K562 (cell line): ENCODE data around the gene ZNF692. TPM values are rescaled to one million over a fixed set of nuclear protein-coding genes. Genes with fewer than 3 reads are reported as not detected.

Source experiments
- CBX1 ChIP-seq: sonication (generic); IDR thresholded peaks from 2 replicates; pipeline ENCODE4 v1.6.1; 2016; ENCODE audit warnings: antibody characterized with exemption, low read depth, mild to moderate bottlenecking
- EP400 ChIP-seq: fragments of 450-650 bp; IDR thresholded peaks from 2 replicates; pipeline ENCODE4 v1.6.1; 2017; ENCODE audit warnings: antibody characterized with exemption, mild to moderate bottlenecking, moderate library complexity
- ETV1 ChIP-seq: fragments of 450-650 bp; conservative IDR thresholded peaks from 2 replicates; pipeline ENCODE4 v1.6.1; 2016; ENCODE audit warnings: missing genetic modification characterization, control low read depth, low read depth, missing compliant biosample characterization
- JUNB ChIP-seq: fragments of 450-650 bp; formaldehyde crosslinking; conservative IDR thresholded peaks from 2 replicates; pipeline ENCODE4 v1.4.0; 2020; ENCODE audit warnings: mild to moderate bottlenecking
- KDM4B ChIP-seq, 2 experiments: fragments of 450-650 bp in 1 of 2; sonication (generic) in 1 of 2; IDR thresholded peaks; 2 replicates each; pipeline ENCODE4 v1.6.1; 2016 to 2017; ENCODE audit warnings: borderline replicate concordance in 2 of 2, antibody characterized with exemption in 1 of 2, low read depth in 1 of 2, mild to moderate bottlenecking in 1 of 2
- MEIS2 ChIP-seq: fragments of 450-650 bp; IDR thresholded peaks from 2 replicates; pipeline ENCODE4 v1.6.1; 2014; ENCODE audit warnings: mild to moderate bottlenecking; ENCODE audit not compliant: partially characterized antibody
- SFPQ ChIP-seq: fragments of 200-400 bp; formaldehyde crosslinking; IDR thresholded peaks from 2 replicates; pipeline ENCODE4 v1.6.1; 2017; ENCODE audit warnings: mild to moderate bottlenecking, low read depth, low read length, moderate library complexity
- SMARCA4 ChIP-seq: fragments of 450-650 bp; IDR thresholded peaks from 2 replicates; pipeline ENCODE4 v1.6.1; 2016
- SNRNP70 ChIP-seq: fragments of 200-400 bp; formaldehyde crosslinking; optimal IDR thresholded peaks from 2 replicates; pipeline ENCODE3; 2017; ENCODE audit warnings: low read depth, low read length
- THAP12 ChIP-seq: fragments of 250-450 bp; sonication (Bioruptor Pico); IDR thresholded peaks from 2 replicates; pipeline ENCODE4 v1.9.0; 2021; ENCODE audit warnings: mild to moderate bottlenecking, inconsistent platforms
- TSC22D4 ChIP-seq: fragments of 450-650 bp; IDR thresholded peaks from 2 replicates; pipeline ENCODE4 v1.6.1; 2016; ENCODE audit warnings: missing genetic modification characterization, missing biosample characterization, control low read depth
- ZBED1 ChIP-seq: IDR thresholded peaks from 2 replicates; pipeline ENCODE4 v1.6.1; 2014
- ZBTB11 ChIP-seq, 3 experiments: fragments of 200-800 bp in 1 of 3; fragments of 250-450 bp in 1 of 3; fragments of 450-650 bp in 1 of 3; sonication (Bioruptor Pico) in 1 of 3; sonication (Bioruptor generic) in 1 of 3; formaldehyde crosslinking in 1 of 3; IDR thresholded peaks; 2 replicates each; pipeline versions ENCODE4 v1.6.1 to v1.8.0; 2016 to 2022; ENCODE audit warnings: mild to moderate bottlenecking in 2 of 3, missing genetic modification characterization in 2 of 3, missing compliant biosample characterization in 1 of 3, moderate library complexity in 1 of 3
- ZBTB7A ChIP-seq: IDR thresholded peaks from 2 replicates; pipeline ENCODE4 v1.6.1; 2011; ENCODE audit warnings: low read depth, mild to moderate bottlenecking, low read length, moderate library complexity, borderline replicate concordance; ENCODE audit not compliant: control insufficient read depth
- ZNF586 ChIP-seq: fragments of 450-650 bp; formaldehyde crosslinking; conservative IDR thresholded peaks from 2 replicates; pipeline ENCODE4 v1.4.0; 2020; ENCODE audit warnings: mild to moderate bottlenecking, moderate library complexity
- polyA plus RNA-seq, 8 experiments: library from polyadenylated mRNA; depleted of rRNA in 4 of 8; stranded (reverse) in 5 of 8; unstranded in 3 of 8; fragments of >200 nt; fragmentation: Nextera tagmentation in 2 of 8; fragmentation: Illumina TruSeq in 1 of 8; extraction: Ambion mirVana in 2 of 8; extraction: Trizol in 1 of 8; gene quantifications; 2 replicates each; pipeline versions ENCODE4 v1.2.1 to v1.2.3, GENCODE V29; 2011 to 2014; ENCODE audit warnings: inconsistent platforms in 1 of 8, missing spikeins in 1 of 8
- total RNA-seq, 7 experiments: library from RNA; depleted of rRNA in 6 of 7; stranded (reverse); fragments of >200 nt in 6 of 7; fragmentation: Illumina TruSeq in 2 of 7; extraction: Trizol in 2 of 7; gene quantifications; 2 replicates each; pipeline versions ENCODE4 v1.2.1 to v1.2.3, GENCODE V29; 2011 to 2021; ENCODE audit warnings: low replicate concordance in 1 of 7
- TF ChIP-seq, protein P1 (sequence below): sonication (generic); formaldehyde crosslinking; IDR thresholded peaks from 2 replicates; pipeline ENCODE4 v1.8.0; 2022; ENCODE audit warnings: mild to moderate bottlenecking, missing genetic modification reagents

The ZNF692 gene
- total and polyA plus RNA-seq, 9 of the 15 experiments (the other 6 are each of a cell fraction or from before 2014, with no cell fraction given) = 8.4 to 143 (median 55.9) TPM

DNA sequence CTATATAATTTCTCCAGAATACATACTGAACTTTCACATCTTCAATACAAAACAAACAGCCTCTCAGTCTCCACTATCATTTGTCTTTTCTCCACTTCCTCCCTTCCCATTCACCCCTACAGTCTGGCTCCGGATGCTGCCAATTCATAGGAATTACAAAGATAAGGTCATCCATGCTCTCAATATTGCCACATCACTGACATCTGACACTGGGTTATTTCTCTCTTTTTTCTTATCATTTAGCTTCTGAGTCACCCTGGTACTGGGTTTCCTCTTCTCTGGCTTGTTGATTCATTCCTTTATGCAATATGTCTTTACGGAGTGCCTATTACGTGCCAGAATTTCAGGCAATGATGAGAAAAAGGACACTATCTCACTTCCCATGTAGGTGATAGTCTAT is 30.0 kb downstream of the ZNF692 start (continued):
- TF ChIP-seq THAP12 (CRISPR knock-in tag) (no peak), ZBED1 (no peak), SMARCA4 (peak; percentile 97), MEIS2 (peak; percentile 86), ETV1 (tag) (peak; percentile 92), SNRNP70 (no peak), CBX1 (no peak), KDM4B (IDR thresholded peaks at IDR 0.05; ENCODE audit: borderline replicate concordance in 2 of 2, low read depth in 1 of 2) (no peak), SFPQ (no peak), TSC22D4 (tag) (no peak), JUNB (CRISPR knock-in tag) (no peak), ZBTB7A (no peak), EP400 (peak; percentile 81), ZNF586 (CRISPR knock-in tag) (no peak), ZBTB11 (CRISPR knock-in tag; IDR thresholded peaks at IDR 0.05) (peak in 1 of 3 experiments; percentile 46; a peak in 1 of 6 replicates)
- TF ChIP-seq, protein P1, sequence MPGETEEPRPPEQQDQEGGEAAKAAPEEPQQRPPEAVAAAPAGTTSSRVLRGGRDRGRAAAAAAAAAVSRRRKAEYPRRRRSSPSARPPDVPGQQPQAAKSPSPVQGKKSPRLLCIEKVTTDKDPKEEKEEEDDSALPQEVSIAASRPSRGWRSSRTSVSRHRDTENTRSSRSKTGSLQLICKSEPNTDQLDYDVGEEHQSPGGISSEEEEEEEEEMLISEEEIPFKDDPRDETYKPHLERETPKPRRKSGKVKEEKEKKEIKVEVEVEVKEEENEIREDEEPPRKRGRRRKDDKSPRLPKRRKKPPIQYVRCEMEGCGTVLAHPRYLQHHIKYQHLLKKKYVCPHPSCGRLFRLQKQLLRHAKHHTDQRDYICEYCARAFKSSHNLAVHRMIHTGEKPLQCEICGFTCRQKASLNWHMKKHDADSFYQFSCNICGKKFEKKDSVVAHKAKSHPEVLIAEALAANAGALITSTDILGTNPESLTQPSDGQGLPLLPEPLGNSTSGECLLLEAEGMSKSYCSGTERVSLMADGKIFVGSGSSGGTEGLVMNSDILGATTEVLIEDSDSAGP = no peak
